Astrocyte (in vitro differentiated cells and primary cell): ENCODE results near the gene PLXNB2. TPM values are rescaled to one million over a fixed set of nuclear protein-coding genes. Genes with fewer than 3 reads are reported as not detected.
A peak's percentile ranks its signal among the peaks of the same experiment; 100 is the strongest.
"Not testable (repeated sequence)": the region's sequence is repeated elsewhere in the genome, so short reads cannot be mapped to it uniquely, and the experiment has no call there.

Source experiments
- DNase-seq: peaks from one replicate; pipeline ENCODE4 v3.0.0-alpha.2; 2010; ENCODE audit warnings: low read depth
- FAIRE-seq: peaks from 2 replicates; lab custom pipeline; 2011; peaks lifted over from hg19 to GRCh38; lab: Jason Lieb, UNC
- H2AFZ ChIP-seq: 2 replicates; pipeline ENCODE4 v1.6.0; 2012; ENCODE audit warnings: low read depth, low read length, inconsistent platforms
- H3K27ac ChIP-seq: 2 replicates; pipeline ENCODE4 v1.5.1; 2011; ENCODE audit warnings: low read depth, low read length, inconsistent platforms
- H3K27me3 ChIP-seq: 2 replicates; pipeline ENCODE4 v1.6.0; 2011; ENCODE audit warnings: low read length, inconsistent platforms; ENCODE audit not compliant: insufficient read depth
- H3K36me3 ChIP-seq: 2 replicates; pipeline ENCODE4 v1.5.1; 2011; ENCODE audit warnings: low read length, inconsistent platforms; ENCODE audit not compliant: insufficient read depth
- H3K4me1 ChIP-seq: 2 replicates; pipeline ENCODE4 v1.5.1; 2011; ENCODE audit warnings: low read length, inconsistent platforms; ENCODE audit not compliant: insufficient read depth
- H3K4me2 ChIP-seq: 2 replicates; pipeline ENCODE4 v1.6.0; 2012; ENCODE audit warnings: low read length, inconsistent platforms
- H3K4me3 ChIP-seq: 2 replicates; pipeline ENCODE4 v1.5.1; 2011; ENCODE audit warnings: low read depth, mild to moderate bottlenecking, low read length, inconsistent platforms; ENCODE audit not compliant: insufficient read depth
- H3K79me2 ChIP-seq: 2 replicates; pipeline ENCODE4 v1.6.0; 2012; ENCODE audit warnings: mild to moderate bottlenecking, low read length, inconsistent platforms; ENCODE audit not compliant: insufficient read depth
- H3K9ac ChIP-seq: 2 replicates; pipeline ENCODE4 v1.6.0; 2012; ENCODE audit warnings: mild to moderate bottlenecking, low read length, inconsistent platforms
- H3K9me3 ChIP-seq: 2 replicates; pipeline ENCODE4 v1.5.1; 2012; ENCODE audit warnings: low read depth, mild to moderate bottlenecking, low read length, inconsistent platforms; ENCODE audit not compliant: insufficient read depth
- H4K20me1 ChIP-seq: 2 replicates; pipeline ENCODE4 v1.6.0; 2012; ENCODE audit warnings: low read length, inconsistent platforms; ENCODE audit not compliant: insufficient read depth
- H3K27ac Mint-ChIP-seq: one replicate; pipeline ENCODE4 v1.8.0; 2021; ENCODE audit warnings: mild to moderate bottlenecking, mixed read lengths; ENCODE audit not compliant: unreplicated experiment
- H3K27me3 Mint-ChIP-seq: one replicate; pipeline ENCODE4 v1.8.0; 2021; ENCODE audit warnings: low read depth, mixed read lengths; ENCODE audit not compliant: unreplicated experiment
- H3K36me3 Mint-ChIP-seq: one replicate; pipeline ENCODE4 v1.8.0; 2021; ENCODE audit warnings: low read depth, mixed read lengths; ENCODE audit not compliant: unreplicated experiment
- H3K4me1 Mint-ChIP-seq: one replicate; pipeline ENCODE4 v1.8.0; 2021; ENCODE audit warnings: low read depth, mixed read lengths; ENCODE audit not compliant: unreplicated experiment
- H3K4me3 Mint-ChIP-seq: one replicate; pipeline ENCODE4 v1.8.0; 2021; ENCODE audit warnings: mild to moderate bottlenecking, moderate library complexity, mixed read lengths; ENCODE audit not compliant: unreplicated experiment
- H3K9me3 Mint-ChIP-seq: one replicate; pipeline ENCODE4 v1.8.0; 2021; ENCODE audit warnings: mild to moderate bottlenecking, mixed read lengths; ENCODE audit not compliant: unreplicated experiment
- EZH2 ChIP-seq: IDR thresholded peaks from 2 replicates; pipeline ENCODE4 v1.6.1; 2012; ENCODE audit warnings: mild to moderate bottlenecking, low read length, inconsistent platforms; ENCODE audit not compliant: insufficient read depth
- total RNA-seq: library from RNA; stranded (reverse); gene quantifications from 2 replicates; pipeline ENCODE4 v1.2.1, GENCODE V29; 2021
- TF ChIP-seq, protein P1 (sequence below): IDR thresholded peaks from 2 replicates; pipeline ENCODE4 v1.5.1; 2011; ENCODE audit warnings: low read depth, mild to moderate bottlenecking, inconsistent platforms, low read length, moderate library complexity; ENCODE audit not compliant: insufficient read depth

PLXNB2 gene
- total RNA-seq, 1 donor from 2014 or later, result 327 TPM

DNA sequence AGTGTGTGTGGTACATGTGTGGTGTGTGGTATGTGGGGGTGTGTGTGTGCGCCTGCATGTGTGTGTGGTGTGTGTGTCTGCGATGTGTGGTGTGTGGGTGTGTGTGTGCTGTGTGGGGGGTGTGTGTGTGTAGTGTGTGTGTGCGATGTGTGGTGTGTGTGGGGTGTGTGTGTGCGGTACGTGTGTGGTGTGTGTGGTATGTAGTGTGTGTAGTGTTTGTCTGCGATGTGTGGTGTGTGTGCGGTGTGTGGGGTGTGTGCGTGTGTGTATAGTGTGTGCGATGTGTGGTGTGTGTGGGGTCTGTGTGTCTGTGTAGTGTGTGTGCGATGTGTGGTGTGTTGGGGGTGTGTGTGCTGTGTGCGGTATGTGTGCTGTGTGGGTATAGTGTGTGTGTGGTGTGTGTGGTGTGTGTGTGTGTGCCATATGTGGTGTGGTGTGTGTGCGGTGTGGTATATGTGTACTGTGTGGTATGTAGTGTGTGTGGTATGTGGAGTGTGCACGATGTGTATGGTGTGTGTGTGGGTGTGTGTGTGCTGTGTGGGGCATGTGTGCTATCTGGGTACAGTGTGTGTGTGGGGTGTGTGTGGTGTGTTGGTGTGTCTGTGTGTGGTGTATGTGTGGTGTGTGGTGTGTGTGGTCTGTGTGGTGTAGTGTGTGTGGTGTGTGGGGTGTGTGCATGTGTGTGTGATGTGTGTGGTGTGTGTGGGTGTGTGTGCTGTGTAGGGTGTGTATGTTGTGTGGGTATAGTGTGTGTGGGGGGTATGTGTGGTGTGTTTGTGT is 30.0 kb upstream of the PLXNB2 start:
- Mint-ChIP-seq H3K36me3 (no peaks in the 10 kb centered on the region), H3K4me1 (no peaks in the 10 kb centered on the region), H3K27ac (no peak overlapping the region), H3K27me3 (no peaks in the 10 kb centered on the region), H3K9me3 (no peaks in the 10 kb centered on the region), H3K4me3 (no peak overlapping the region)
- FAIRE-seq (no peak), DNase-seq (no peak)
- Histone ChIP-seq H3K4me1 (peaks cover under 1% of the 10 kb centered on the region), H3K4me2 (no peak overlapping the region), H3K4me3 (no peak overlapping the region), H3K36me3 (no peaks in the 10 kb centered on the region), H3K9ac (no peak overlapping the region), H3K79me2 (no peaks in the 10 kb centered on the region), H2AFZ (no peak overlapping the region), H3K9me3 (peaks cover 11% of the 10 kb centered on the region), H4K20me1 (peaks cover 24% of the 10 kb centered on the region), H3K27ac (no peak overlapping the region), H3K27me3 (no peaks in the 10 kb centered on the region)
- TF ChIP-seq, protein P1, sequence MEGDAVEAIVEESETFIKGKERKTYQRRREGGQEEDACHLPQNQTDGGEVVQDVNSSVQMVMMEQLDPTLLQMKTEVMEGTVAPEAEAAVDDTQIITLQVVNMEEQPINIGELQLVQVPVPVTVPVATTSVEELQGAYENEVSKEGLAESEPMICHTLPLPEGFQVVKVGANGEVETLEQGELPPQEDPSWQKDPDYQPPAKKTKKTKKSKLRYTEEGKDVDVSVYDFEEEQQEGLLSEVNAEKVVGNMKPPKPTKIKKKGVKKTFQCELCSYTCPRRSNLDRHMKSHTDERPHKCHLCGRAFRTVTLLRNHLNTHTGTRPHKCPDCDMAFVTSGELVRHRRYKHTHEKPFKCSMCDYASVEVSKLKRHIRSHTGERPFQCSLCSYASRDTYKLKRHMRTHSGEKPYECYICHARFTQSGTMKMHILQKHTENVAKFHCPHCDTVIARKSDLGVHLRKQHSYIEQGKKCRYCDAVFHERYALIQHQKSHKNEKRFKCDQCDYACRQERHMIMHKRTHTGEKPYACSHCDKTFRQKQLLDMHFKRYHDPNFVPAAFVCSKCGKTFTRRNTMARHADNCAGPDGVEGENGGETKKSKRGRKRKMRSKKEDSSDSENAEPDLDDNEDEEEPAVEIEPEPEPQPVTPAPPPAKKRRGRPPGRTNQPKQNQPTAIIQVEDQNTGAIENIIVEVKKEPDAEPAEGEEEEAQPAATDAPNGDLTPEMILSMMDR, result no peak
- no peak for TF ChIP-seq EZH2

- H3K9me3 ChIP-seq, result peaks cover 11% of the 10 kb centered on the region
- not testable (repeated sequence) for H3K27ac Mint-ChIP-seq, H3K27ac ChIP-seq, H3K27me3 ChIP-seq, H3K4me1 Mint-ChIP-seq, H3K36me3 ChIP-seq, FAIRE-seq, H3K4me3 Mint-ChIP-seq, H2AFZ ChIP-seq, DNase-seq, H3K4me1 ChIP-seq, H3K9me3 Mint-ChIP-seq, H3K4me2 ChIP-seq, H3K79me2 ChIP-seq, H3K27me3 Mint-ChIP-seq, H3K9ac ChIP-seq, H3K36me3 Mint-ChIP-seq, H3K4me3 ChIP-seq
- peaks cover 22% of the 10 kb centered on the region for H4K20me1 ChIP-seq
These were observed 27.0 kb upstream of the PLXNB2 start for GRCh38 chr22:50334433-50334832.

DNA sequence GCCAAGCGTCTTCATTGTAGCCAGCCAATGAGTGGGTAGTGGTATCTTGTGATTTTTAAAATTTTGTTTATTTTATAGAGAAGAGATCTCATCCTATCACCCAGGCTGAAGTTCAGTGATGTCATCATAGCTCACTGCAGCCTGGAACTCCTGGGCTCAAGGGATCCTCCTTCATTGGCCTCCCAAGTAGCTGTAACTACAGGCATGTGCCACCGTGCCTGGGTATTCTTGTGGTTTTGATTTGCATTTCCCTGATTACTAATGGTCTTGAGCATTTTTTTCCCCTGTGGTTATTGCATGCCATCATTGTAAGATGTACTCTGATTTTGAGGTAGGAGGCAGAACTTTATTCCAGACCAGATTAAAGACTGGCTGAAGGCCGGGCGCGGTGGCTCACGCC is 21.8 kb upstream of the PLXNB2 start:
- Histone ChIP-seq H3K4me2 (no peak overlapping the region), H3K79me2 (peaks cover 14% of the 10 kb centered on the region), H3K4me3 (no peak overlapping the region), H3K36me3 (no peaks in the 10 kb centered on the region), H3K27me3 (no peaks in the 10 kb centered on the region), H3K27ac (peak overlapping the region; percentile 26), H4K20me1 (peaks cover 15% of the 10 kb centered on the region), H2AFZ (no peak overlapping the region), H3K9me3 (no peaks in the 10 kb centered on the region), H3K9ac (no peak overlapping the region), H3K4me1 (peaks cover 25% of the 10 kb centered on the region)
- Mint-ChIP-seq H3K27ac (peak overlapping the region; percentile 75), H3K36me3 (no peaks in the 10 kb centered on the region), H3K4me1 (peaks cover 26% of the 10 kb centered on the region), H3K9me3 (no peaks in the 10 kb centered on the region), H3K4me3 (peak overlapping the region; percentile 68), H3K27me3 (peaks cover 7% of the 10 kb centered on the region)
- FAIRE-seq (no peak), DNase-seq (peak; percentile 66)
- no peak for TF ChIP-seq EZH2
- TF ChIP-seq, protein P1, result no peak
